HUDEP-2 (cell line): ENCODE measurements around the gene UCN3.
"Not testable (repeated sequence)": the region's sequence is repeated elsewhere in the genome, so short reads cannot be mapped to it uniquely, and the experiment has no call there.

Source experiments
- DNase-seq, 76 experiments: peaks; one replicate each; lab custom pipeline; 2025; ENCODE audit not compliant: unreplicated experiment in 76 of 76; lab: John Stamatoyannopoulos, UW

Gene UCN3

DNA sequence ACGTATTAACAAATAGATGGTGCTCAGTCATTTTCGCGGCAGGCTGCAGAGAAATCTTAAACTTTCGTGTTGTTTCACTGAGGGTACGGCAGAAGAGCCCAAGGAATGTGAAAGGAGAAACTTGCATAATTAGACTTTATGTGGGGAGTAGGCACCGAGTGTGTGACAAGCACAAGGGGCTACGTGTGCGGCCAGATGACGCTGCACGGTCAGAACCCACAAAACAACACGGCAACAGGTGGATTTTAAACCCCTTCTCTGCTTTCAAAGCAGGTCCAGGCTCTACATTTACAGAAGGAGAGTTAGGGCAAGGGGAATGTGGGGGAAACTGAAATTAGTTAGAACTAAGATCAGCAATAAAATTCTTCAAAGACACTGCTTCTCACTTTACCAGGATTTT, 392 bp upstream of the UCN3 start:
- DNase-seq: no peak

DNA sequence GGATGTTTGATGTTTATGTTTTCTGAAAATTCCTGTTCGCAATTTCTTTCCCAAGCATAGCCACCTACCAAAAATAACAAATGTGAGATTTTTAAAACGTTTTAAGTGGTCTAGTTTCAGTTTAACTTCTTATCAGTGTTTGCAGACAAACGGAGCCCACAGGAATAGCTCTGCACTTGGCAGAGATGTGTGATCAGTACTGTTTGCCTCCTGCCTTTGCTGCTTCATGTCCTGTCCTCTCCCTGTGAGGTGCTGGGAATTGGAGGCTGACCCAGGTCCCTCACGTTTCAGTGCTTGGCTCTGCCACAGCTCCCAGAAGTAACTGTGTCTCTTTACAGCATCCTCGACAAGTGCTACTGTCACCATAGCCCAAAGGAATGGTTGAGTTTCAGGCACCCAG, 1.2 kb downstream of the UCN3 start:
- no peak for DNase-seq

DNA sequence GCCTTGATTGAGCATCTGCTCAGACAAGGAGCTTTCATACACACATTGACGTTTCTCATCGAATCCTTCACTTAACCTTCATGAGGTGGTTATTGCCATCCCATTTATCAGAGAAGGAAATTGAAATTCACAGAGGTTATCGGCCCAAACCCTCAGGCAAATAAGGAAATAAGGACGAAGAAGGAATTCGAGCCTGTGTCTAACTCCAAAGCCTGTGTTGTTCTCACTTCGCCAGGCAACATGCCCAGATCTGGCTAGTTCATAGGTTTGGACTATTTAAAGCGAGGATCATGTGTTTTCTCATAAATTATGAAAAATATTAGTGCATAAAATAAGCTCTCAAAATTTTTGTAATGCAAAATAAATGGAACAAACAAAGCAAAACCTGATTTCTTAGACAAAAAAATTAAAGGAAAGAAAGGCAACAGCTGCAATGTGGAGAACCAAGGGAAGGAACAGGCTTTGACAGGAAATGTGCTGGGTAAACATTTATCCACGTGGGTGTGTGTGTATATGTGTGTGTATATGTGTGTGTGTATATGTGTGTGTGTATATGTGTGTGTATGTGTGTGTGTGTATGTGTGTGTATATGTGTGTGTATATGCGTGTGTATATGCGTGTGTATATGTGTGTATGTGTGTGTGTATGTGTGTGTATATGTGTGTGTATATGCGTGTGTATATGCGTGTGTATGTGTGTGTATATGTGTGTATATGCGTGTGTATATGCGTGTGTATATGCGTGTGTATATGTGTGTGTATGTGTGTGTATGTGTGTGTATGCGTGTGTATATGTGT, 4.8 kb downstream of the UCN3 start:
- DNase-seq: no peak

DNA sequence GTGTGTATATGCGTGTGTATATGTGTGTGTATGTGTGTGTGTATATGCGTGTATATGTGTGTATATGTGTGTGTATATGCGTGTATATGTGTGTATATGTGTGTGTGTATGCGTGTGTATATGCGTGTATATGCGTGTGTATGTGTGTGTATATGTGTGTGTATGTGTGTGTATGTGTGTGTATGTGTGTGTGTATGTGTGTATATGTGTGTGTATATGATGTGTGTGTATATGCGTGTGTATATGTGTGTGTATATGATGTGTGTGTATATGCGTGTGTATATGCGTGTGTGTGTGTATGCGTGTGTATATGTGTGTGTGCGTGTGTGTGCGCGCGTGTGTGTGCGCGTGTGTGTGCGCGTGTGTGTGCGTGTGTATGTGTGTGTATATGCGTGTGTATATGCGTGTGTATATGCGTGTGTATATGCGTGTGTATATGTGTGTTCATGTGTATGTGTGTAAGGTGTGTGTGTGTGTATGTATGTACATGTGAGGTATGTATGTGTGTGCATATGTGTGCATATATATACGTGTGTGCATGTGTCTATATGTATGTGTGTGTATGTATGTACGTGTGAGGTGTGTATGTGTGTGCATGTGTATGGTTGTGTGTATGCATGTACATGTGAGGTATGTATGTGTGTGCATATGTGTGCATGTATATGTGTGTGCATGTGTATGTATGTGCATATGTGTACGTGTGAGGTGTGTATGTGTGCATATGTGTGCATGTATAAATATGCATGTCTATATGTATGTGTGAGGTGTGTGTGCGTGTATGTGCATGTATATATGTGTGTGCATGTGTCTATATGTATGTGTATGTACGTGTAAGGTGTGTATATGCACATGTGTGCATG, 6.0 kb downstream of the UCN3 start:
- no peak for DNase-seq

DNA sequence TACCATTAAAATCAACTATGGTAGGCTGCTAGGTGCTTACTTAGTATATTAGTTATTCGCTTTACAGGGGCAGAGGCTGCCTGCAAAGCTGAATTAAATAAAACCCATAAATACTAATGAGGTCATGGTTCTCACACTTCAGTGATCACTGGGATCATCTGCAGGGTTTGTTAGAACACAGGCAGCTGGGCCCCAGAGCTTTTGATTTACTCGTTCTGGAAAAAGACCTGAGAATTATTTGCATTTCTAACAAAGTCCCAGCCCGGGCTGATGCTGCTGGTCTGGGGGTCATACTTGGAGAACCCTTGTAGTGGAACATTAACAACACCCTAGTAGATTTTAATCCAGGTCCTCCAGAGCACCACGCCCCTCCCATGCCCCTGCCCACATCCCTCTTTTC, 8.5 kb downstream of the UCN3 start:
- DNase-seq: no peak

DNA sequence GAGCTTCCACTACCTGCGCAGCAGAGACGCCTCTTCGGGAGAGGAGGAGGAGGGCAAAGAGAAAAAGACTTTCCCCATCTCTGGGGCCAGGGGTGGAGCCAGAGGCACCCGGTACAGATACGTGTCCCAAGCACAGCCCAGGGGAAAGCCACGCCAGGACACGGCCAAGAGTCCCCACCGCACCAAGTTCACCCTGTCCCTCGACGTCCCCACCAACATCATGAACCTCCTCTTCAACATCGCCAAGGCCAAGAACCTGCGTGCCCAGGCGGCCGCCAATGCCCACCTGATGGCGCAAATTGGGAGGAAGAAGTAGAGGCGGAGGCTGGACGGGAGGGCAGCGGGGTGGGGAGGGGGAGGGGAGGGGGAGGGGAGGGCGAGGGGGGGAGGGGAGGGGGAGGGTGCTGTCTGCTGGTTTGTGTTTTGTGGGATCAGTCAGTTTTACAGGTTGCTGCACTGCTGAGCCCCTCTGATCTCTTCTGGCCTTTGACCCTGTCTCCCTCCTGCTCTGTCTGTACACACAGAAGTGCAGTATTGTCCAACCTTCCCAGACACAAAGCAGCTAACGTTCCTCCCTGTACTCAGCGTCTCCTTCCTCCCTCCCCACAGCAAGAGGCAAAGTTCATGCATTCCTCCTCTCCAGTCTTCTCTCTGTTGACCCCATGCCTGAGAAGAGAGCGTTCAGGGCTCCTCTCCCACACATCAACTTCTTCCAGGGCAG, 9.3 kb downstream of the UCN3 start:
- DNase-seq: no peak

DNA sequence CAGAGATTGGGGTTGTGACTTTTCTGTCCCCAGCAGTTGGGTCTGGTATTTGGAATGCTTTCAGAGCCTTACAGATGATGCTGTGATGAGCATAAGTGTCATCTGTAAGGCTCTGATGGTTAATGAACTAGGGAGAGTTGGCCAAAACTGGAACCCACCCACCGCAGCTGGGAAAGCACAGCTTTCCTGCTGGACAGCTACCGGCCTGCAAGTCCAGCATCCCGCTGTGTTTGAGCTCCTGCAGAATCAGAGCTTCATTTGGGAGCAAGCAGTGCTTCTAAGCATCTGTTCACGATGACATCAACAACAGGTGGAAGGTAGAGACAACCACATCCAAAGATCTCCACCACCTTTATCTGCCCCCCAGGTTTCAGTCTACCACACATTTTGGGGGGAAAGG, 11.7 kb downstream of the UCN3 start:
- no peak for DNase-seq

DNA sequence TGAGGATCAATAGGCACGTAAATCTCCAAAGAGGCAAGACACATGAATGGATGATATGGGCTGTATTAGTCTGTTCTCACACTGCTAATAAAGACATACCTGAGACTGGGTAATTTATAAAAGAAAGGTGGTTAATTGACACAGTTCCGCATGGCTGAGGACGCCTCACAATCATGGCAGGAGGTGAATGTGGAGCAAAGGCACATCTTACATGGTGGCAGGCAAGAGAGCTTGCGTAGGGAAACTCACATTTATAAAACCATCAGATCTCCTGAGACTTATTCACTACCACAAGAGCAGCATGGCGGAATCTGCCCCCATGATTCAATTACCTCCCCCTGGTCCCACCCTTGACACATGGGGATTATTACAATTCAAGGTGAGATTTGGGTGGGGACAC, 14.4 kb downstream of the UCN3 start:
- not testable (repeated sequence) for DNase-seq

DNA sequence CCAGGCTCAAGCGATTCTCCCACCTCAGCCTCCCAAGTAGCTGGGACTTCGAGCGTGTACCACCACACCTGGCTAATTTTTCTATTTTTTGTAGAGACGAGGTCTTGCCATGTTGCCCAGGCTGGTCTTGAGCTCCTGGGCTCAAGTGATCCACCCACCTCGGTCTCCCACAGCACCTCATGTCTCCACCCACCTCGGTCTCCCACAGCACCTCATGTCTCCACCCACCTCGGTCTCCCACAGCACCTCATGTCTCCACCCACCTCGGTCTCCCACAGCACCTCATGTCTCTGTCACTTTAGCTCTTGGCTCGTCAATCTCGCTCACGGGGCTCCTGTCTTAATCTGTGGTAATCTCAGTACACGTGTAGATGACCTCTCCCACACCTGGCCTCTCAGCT, 15.6 kb downstream of the UCN3 start:
- DNase-seq: not testable (repeated sequence)

DNA sequence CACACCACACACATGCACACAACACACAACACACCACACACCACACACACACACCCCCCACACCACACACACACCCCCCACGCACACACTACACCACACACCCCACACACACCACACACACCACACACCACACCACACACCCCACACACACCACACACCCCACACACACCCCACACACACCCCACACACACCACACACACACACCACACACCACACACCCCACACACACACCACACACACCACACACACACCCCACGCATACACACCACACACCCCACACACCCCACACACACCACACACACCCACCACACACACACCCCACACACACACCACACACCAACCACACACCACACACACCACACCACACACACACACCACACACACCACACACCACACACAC, 16.4 kb downstream of the UCN3 start:
- DNase-seq: no peak

DNA sequence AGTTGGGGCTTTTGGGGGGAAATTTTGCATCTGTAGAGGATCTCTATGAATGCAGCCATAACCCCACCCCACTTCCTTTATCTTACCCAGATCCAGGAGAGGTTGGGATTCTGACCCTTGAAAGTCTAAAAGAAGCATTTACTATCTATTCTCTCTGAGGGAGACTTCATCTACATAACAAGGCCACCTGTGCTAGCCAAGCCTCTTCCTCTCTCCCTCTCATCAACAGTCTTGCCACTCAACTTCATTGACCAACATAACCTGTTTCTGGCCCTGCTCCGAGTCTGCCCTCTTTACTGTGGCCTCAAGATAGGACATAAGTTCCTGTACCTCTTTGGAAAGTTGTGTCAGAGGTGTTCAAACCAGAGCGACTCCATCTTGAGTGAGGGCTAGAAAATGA, 20.5 kb downstream of the UCN3 start:
- no peak for DNase-seq

DNA sequence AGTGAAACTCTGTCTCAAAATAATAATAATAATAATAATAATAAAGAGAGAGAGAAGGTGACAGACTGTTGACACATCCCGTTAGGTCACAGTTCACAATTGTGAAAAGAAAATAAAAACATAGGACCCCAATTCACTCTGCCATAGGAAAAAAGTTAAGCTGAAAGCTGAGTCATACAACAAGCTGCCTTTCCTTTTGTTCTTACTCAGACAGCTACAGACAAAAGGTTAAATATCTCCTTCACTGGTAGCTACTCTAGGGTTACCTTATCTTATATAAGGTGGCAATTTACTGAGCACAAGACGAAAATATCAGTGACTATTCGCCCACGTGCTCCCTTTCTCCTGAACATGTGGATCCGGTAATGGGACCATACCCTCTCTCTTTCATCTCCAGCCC, 22.4 kb downstream of the UCN3 start:
- no peak for DNase-seq

DNA sequence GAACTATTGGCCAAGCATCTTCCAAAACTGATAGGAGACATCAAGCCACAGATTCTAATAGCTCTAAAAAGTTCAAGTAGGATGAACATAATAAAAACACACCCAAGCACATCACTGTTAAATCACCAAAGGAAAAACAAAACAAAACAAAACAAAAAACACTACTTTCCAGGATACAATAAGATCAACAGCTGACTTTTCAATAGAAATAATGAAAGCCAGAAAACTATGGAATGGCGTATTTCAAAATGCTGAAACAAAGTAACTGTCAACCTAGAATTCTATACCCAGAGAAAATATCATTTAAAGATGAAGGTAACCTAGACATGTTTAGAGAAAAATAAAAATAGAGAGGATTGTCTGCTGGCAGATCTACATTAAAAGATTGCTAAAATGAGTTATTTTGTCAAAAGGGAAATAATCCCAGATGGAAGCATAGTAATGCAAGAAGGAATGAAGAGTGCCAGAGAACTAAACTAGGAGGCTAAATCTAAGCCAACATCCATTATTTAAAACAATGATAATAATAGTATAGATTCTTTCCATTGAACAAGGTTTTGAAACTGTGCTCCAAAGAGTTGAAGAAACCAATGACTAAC, 25.9 kb downstream of the UCN3 start:
- no peak for DNase-seq

DNA sequence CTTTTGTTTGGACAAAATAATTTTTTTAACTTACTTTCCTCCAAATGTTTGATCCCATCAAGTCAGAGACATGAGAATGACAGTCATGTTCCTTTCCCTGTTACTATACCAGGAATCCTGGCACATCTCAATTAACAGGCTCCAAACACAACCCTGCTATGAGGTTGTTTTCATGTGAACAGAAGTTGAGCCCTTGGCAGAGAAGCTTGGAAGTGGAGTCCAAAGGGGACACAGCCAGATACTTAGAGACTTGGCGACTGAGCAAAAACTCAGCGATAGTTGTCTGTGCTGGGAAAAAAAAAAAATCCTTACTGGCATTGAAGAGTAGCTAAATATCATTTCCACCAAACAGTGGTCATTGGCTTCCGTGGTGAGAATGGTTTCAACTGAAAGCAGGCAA, 27.0 kb downstream of the UCN3 start:
- DNase-seq: no peak

DNA sequence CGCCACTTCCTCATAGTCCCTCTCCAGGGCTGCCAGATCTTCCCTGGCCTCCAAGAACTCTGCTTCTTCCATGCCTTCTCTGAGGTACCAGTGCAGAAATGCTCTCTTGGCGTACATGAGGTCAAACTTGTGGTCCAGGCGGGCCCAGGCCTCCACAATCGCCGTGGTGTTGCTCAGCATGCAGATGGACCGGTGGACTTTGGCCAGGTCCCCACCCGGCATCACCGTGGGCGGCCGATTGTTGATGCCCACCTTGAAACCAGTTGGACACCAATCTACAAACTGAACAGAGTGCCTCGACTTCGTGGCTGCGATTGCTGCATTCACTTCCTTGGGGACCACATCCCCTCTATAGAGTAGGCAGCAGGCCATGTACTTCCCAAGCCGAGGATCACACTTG, 28.8 kb downstream of the UCN3 start:
- no peak for DNase-seq

DNA sequence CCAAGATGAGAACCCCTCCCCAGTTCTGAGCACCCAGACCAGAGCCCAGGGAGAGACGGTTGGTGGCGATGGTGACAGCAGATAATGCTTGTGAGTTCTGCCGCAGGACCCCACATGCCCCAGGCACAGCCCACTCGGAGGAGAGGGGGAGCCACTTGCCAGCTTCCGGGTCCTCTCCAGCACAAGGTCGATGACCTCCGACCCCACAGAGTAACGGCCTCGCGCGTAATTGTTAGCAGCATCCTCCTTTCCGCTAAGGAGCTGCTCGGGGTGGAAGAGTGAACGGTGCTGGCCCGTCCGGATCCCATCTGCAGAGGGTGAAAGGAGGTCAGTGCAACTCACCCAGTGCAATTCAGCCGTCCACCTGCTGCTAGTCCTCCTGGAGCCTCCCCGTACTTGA, 30.4 kb downstream of the UCN3 start:
- no peak for DNase-seq

DNA sequence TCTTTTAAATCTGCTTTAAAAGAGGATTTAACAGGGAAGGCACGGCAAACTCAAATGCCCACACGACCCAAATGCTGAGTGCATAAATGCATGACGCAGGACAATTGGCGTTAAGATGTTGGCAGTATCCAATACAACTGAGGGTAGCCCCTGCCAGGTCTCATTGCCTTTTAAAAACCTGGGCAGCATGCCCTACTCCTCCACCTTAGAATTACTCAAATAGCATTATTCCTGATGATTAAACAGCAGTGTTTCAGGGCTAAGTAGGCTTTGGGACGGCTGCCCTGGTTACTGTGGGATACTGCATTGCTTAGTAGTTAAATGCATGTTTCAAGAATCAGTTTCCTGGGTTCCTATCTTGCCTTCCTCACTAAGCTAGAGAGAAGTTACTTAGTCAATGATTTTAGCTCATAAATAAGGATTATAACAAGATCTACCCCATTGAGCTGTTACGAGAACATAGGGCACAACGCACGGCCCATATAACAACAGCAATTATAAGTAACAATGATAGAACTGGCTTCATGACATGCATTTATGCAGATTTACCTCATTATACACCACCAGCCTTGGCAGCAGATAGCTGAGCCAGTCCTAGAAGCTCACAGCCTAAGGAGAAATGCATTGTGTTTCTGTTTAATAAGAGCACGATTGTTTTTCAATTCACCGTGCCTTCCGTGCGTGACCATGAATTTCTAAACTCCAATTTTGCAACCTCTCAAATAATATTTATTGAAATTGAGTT, 32.0 kb downstream of the UCN3 start:
- DNase-seq: no peak

DNA sequence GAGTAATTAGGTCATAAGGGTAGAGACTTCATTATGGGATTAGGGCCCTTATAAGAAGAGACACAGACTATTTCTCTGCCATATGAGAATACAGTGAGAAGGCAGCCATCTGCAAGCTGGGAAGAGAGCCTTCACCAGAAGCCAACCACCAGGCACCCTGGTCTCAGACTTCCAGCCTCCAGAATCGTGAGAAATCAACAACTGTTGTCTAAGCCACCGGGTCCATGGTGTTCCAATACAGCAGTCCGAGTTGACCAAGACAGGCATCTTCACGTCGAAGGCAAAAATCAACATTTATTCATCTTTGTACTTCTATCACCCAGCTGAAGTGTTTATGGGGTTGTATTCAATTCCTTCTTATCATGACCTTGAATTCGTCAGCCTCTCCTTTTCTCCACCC, 34.6 kb downstream of the UCN3 start:
- DNase-seq: no peak

DNA sequence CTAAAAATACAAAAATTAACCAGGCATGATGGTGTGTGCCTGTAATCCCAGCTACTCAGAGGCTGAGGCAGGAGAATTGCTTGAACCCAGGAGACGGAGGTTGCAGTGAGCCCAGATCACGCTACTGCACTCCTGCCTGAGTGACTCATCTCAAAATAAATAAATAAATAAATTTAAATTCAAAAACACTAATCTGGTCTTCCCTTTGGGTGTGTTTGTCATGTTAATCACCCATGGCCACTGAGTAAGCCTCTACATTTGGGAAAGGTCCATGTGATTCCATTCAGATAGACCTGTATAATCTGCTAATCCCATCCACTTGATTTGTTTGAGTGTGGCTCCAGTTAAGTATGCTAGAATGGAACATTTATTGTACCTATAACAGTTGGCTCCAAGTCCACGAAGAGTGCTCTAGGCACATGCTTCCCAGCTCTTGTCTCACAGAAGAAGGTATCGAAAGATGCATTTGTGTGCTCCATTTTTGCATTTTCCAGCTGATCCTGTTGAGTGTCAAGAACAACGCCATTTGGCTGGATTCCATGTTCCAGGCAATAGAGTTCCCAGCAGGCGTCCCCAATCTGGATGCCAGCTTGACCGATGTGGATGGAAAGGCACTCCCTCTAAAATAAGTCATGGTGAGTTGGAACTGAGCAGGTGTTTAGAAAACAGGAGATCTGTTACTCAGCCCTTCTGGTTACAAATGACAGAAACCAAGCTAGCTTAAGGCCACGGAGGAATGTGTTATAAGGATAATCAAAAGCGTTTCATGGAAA, 35.9 kb downstream of the UCN3 start:
- no peak for DNase-seq

DNA sequence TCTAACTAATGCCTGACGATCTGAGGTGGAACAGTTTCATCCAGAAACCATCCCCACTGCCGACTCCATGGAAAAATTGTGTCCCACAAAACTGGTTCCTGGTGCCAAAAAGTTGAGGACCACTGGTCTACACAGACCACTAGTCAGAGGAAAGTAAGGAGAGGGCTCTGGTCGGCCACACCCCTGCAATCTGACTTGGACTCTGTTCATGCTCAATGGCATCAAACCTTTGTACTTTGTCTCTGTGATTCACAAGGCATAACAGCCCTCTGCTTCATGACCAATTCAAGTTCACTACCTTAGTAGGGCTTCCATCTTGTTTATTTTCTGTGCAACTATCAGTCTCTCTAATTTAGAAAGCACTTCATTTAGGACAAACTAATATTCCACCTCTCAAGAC, 38.0 kb downstream of the UCN3 start:
- no peak for DNase-seq
